ENCODE data around the gene CELF2.

DNA sequence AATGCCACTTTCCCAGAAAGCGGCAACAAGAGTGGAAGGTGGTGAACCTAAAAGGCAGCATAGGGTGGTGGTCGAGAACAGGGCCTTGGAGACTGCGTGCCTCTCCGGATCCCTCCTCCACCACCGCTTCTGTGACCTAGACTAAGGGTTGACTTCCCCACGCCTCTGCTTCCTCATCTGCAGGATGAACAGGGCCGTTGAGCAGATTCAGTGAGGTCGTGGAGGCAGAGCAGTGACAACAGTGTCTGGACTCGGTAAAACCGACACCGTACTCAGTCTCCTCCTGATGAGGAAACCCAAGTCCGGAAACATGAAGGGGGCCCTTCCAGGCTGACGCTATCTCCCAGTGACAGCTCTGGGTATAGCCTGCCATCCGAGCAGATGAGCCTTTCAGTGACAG, 162.6 kb downstream of the CELF2 start:
- TF ChIP-seq, protein P1, sequence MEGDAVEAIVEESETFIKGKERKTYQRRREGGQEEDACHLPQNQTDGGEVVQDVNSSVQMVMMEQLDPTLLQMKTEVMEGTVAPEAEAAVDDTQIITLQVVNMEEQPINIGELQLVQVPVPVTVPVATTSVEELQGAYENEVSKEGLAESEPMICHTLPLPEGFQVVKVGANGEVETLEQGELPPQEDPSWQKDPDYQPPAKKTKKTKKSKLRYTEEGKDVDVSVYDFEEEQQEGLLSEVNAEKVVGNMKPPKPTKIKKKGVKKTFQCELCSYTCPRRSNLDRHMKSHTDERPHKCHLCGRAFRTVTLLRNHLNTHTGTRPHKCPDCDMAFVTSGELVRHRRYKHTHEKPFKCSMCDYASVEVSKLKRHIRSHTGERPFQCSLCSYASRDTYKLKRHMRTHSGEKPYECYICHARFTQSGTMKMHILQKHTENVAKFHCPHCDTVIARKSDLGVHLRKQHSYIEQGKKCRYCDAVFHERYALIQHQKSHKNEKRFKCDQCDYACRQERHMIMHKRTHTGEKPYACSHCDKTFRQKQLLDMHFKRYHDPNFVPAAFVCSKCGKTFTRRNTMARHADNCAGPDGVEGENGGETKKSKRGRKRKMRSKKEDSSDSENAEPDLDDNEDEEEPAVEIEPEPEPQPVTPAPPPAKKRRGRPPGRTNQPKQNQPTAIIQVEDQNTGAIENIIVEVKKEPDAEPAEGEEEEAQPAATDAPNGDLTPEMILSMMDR (IDR thresholded peaks at IDR 0.05), result no peak
- TF ChIP-seq POLR2AphosphoS5 (IDR thresholded peaks at IDR 0.05) (no peak), POLR2A (IDR thresholded peaks at IDR 0.05) (no peak), EP300 (IDR thresholded peaks at IDR 0.05) (no peak)

All from sigmoid colon (tissue), 4 donors.